ENCODE results near the gene TCF19.

The TCF19 gene

DNA sequence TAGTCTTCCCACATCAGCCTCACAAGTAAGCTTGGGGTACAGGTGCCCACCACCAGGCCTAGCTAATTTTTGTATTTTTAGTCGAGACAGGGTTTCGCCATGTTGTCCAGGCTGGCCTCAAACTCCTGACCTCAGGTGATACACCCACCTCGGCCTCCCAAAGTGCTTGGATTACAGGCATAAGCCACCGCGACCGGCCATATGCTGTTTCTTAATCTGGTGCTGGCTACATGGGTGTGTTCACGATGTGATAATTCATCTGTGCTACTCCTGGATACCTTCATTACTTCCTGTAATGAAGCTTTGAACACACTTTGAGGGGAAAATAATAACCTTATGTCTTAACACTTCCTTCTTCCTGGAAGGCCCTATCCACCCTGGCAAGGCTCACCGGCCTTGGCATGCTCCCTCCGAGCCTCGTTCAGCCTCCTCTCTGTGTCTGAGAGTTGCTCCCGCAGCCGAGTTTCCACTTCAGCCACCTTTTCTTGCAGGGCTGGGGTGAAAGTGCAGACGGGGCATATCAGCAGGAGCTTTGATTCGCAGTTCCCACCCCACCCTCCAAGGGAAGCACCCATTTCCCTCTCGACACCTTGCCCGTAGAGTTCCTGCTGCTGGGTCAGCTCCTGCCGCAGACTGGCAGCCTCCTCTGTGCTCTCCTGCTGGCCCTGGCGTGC is 14.0 kb upstream of the TCF19 start:
- H3K27ac ChIP-seq (ENCODE audit: low read length), result no peak overlapping the region
- TF ChIP-seq EZH2phosphoT487 (IDR thresholded peaks at IDR 0.05; ENCODE audit: low read depth), result no peak
- TF ChIP-seq, protein P1, sequence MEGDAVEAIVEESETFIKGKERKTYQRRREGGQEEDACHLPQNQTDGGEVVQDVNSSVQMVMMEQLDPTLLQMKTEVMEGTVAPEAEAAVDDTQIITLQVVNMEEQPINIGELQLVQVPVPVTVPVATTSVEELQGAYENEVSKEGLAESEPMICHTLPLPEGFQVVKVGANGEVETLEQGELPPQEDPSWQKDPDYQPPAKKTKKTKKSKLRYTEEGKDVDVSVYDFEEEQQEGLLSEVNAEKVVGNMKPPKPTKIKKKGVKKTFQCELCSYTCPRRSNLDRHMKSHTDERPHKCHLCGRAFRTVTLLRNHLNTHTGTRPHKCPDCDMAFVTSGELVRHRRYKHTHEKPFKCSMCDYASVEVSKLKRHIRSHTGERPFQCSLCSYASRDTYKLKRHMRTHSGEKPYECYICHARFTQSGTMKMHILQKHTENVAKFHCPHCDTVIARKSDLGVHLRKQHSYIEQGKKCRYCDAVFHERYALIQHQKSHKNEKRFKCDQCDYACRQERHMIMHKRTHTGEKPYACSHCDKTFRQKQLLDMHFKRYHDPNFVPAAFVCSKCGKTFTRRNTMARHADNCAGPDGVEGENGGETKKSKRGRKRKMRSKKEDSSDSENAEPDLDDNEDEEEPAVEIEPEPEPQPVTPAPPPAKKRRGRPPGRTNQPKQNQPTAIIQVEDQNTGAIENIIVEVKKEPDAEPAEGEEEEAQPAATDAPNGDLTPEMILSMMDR (IDR thresholded peaks at IDR 0.05; ENCODE audit: low read depth, low read length), result no peak
- peaks cover 2% of the 10 kb centered on the region for H3K36me3 ChIP-seq (replicated peaks; ENCODE audit: low read depth, low read length)
- no peaks in the 10 kb centered on the region for H3K9me3 ChIP-seq (ENCODE audit: insufficient read depth, low read length)
- H2AFZ ChIP-seq (ENCODE audit: low read depth, low read length), result no peak overlapping the region
- no peak overlapping the region for H3K4me3 ChIP-seq (ENCODE audit: low read length)
- no peaks in the 10 kb centered on the region for H4K20me1 ChIP-seq (ENCODE audit: insufficient read depth, low read length)
- no peaks in the 10 kb centered on the region for H3K79me2 ChIP-seq (ENCODE audit: low read length)
- H3K9ac ChIP-seq (ENCODE audit: low read length), result no peak overlapping the region
- no peak overlapping the region for H3K4me2 ChIP-seq (ENCODE audit: low read length)
- no peaks in the 10 kb centered on the region for H3K4me1 ChIP-seq (ENCODE audit: low read length)
- H3K27me3 ChIP-seq (ENCODE audit: low read depth, low read length), result no peaks in the 10 kb centered on the region

DNA sequence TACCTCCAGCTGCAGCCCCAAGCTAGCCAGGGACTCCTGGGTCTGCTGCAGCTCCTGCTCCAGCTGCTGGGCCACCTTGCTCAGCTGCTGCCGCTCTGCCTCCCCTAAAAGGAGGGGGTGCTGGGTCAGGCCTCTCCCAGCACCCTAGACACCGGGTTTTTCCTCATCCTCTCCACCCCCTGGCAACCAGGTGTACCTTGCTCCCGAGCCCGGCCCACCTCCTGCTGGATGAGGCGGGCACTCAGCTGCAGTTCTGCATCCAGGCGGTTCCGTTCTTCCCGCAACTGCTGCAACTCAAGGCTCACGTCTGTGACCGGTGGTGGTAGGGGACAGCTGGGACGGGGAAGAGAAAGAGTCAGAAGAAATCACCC is 13.4 kb upstream of the TCF19 start:
- H4K20me1 ChIP-seq (ENCODE audit: insufficient read depth, low read length), result no peaks in the 10 kb centered on the region
- H2AFZ ChIP-seq (ENCODE audit: low read depth, low read length), result no peak overlapping the region
- no peak overlapping the region for H3K27ac ChIP-seq (ENCODE audit: low read length)
- no peak overlapping the region for H3K4me2 ChIP-seq (ENCODE audit: low read length)
- H3K4me3 ChIP-seq (ENCODE audit: low read length), result no peak overlapping the region
- H3K27me3 ChIP-seq (ENCODE audit: low read depth, low read length), result no peaks in the 10 kb centered on the region
- H3K36me3 ChIP-seq (replicated peaks; ENCODE audit: low read depth, low read length), result peaks cover 2% of the 10 kb centered on the region
- H3K79me2 ChIP-seq (ENCODE audit: low read length), result no peaks in the 10 kb centered on the region
- H3K4me1 ChIP-seq (ENCODE audit: low read length), result no peaks in the 10 kb centered on the region
- TF ChIP-seq, protein P1 (IDR thresholded peaks at IDR 0.05; ENCODE audit: low read depth, low read length), result no peak
- TF ChIP-seq EZH2phosphoT487 (IDR thresholded peaks at IDR 0.05; ENCODE audit: low read depth), result no peak
- H3K9me3 ChIP-seq (ENCODE audit: insufficient read depth, low read length), result no peaks in the 10 kb centered on the region
- no peak overlapping the region for H3K9ac ChIP-seq (ENCODE audit: low read length)

DNA sequence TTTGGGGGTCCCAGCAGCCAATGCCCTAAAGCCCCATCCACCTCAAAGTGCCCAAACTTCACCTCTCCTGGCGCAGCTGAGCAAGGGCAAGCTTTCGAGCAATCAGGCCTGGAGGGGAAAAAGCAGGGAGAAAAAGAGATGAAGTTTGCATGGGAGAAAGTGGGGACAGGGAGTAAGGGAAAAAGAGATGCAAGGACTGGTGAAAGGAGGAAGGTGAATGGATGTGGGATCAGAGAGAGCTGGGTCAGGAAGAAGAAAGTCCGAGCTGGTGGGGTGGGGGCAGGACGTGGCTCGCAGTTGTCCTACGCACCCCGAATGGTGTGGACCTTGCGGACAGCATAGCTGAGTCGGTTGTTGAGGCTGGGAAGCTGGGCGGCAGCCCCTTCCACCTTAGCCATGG is 13.0 kb upstream of the TCF19 start:
- H3K9me3 ChIP-seq (ENCODE audit: insufficient read depth, low read length), result no peaks in the 10 kb centered on the region
- no peak overlapping the region for H3K9ac ChIP-seq (ENCODE audit: low read length)
- TF ChIP-seq, protein P1 (IDR thresholded peaks at IDR 0.05; ENCODE audit: low read depth, low read length), result no peak
- TF ChIP-seq EZH2phosphoT487 (IDR thresholded peaks at IDR 0.05; ENCODE audit: low read depth), result no peak
- no peak overlapping the region for H2AFZ ChIP-seq (ENCODE audit: low read depth, low read length)
- H3K27me3 ChIP-seq (ENCODE audit: low read depth, low read length), result no peaks in the 10 kb centered on the region
- H3K79me2 ChIP-seq (ENCODE audit: low read length), result no peaks in the 10 kb centered on the region
- no peak overlapping the region for H3K4me2 ChIP-seq (ENCODE audit: low read length)
- peaks cover 2% of the 10 kb centered on the region for H3K36me3 ChIP-seq (replicated peaks; ENCODE audit: low read depth, low read length)
- H3K4me1 ChIP-seq (ENCODE audit: low read length), result no peaks in the 10 kb centered on the region
- no peak overlapping the region for H3K27ac ChIP-seq (ENCODE audit: low read length)
- no peaks in the 10 kb centered on the region for H4K20me1 ChIP-seq (ENCODE audit: insufficient read depth, low read length)
- no peak overlapping the region for H3K4me3 ChIP-seq (ENCODE audit: low read length)

DNA sequence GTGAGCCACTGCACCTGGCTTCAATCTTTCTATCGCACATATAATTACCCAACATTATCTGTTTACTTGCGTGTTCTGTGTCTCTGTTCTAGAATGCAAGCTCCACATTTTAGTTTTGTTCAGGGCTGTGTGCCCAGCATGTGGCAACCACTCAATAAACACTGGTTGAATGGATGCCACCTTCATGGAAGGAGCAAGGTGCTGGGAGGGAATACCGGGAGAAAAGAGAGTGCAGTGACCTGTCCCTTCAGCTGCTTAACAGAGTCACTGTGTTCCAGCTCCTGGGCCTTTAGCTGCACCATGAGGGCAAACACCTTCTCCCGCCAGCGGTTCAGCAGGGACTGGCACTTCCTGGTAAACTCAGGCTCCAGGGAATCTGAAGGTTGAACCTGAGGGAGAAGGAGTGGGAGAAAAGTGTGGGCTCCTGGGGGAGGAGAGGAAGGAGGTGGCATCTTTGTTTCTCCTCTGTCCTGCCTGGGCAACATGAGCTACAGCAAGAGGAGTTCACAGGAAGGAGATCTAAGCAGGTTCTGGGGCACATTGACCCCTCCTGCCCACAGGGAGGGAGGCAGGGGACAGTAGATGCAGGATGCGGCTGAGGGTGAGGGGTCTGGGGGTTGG is 8.5 kb upstream of the TCF19 start:
- TF ChIP-seq, protein P1 (IDR thresholded peaks at IDR 0.05; ENCODE audit: low read depth, low read length), result no peak
- no peak for TF ChIP-seq EZH2phosphoT487 (IDR thresholded peaks at IDR 0.05; ENCODE audit: low read depth)
- Histone ChIP-seq H3K4me2 (ENCODE audit: low read length) (no peak overlapping the region), H3K27ac (ENCODE audit: low read length) (no peak overlapping the region), H3K4me1 (ENCODE audit: low read length) (no peaks in the 10 kb centered on the region), H4K20me1 (ENCODE audit: insufficient read depth, low read length) (no peaks in the 10 kb centered on the region), H3K9ac (ENCODE audit: low read length) (no peak overlapping the region), H3K9me3 (ENCODE audit: insufficient read depth, low read length) (no peaks in the 10 kb centered on the region), H3K79me2 (ENCODE audit: low read length) (no peaks in the 10 kb centered on the region), H3K27me3 (ENCODE audit: low read depth, low read length) (no peaks in the 10 kb centered on the region), H2AFZ (ENCODE audit: low read depth, low read length) (no peak overlapping the region), H3K36me3 (replicated peaks; ENCODE audit: low read depth, low read length) (peaks cover 2% of the 10 kb centered on the region), H3K4me3 (ENCODE audit: low read length) (no peak overlapping the region)

Measured in OCI-LY3 (cell line).